ENCODE data around the gene PREB.

- TF ChIP-seq EZH2 (IDR thresholded peaks at IDR 0.05; ENCODE audit: borderline replicate concordance, low read length) (no peak), CTCF (conservative IDR thresholded peaks at IDR 0.05 in 1 of 2, IDR thresholded peaks at IDR 0.05 in 1 of 2; ENCODE audit: extremely low read depth in 1 of 2, insufficient read depth in 1 of 2, low read depth in 1 of 2, low read length in 2 of 2) (no peak)
These were observed 20.7 kb upstream of the PREB start for GRCh38 chr2:27155069-27155520.

All from mammary epithelial cell (primary cell).